Stimulated activated CD4-positive, alpha-beta T cell treated with anti-CD3 and anti-CD28 coated beads, Interleukin-15, amount 100 ng/mL, for 24 hours (primary cell): Measurements from ENCODE around the gene CRLF1.
A peak's percentile ranks its signal among the peaks of the same experiment; 100 is the strongest.

ENCODE experiments used
- DNase-seq: peaks from one replicate; pipeline ENCODE4 v3.0.0-alpha.2; 2020

CRLF1 gene, protein sequence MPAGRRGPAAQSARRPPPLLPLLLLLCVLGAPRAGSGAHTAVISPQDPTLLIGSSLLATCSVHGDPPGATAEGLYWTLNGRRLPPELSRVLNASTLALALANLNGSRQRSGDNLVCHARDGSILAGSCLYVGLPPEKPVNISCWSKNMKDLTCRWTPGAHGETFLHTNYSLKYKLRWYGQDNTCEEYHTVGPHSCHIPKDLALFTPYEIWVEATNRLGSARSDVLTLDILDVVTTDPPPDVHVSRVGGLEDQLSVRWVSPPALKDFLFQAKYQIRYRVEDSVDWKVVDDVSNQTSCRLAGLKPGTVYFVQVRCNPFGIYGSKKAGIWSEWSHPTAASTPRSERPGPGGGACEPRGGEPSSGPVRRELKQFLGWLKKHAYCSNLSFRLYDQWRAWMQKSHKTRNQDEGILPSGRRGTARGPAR

DNA sequence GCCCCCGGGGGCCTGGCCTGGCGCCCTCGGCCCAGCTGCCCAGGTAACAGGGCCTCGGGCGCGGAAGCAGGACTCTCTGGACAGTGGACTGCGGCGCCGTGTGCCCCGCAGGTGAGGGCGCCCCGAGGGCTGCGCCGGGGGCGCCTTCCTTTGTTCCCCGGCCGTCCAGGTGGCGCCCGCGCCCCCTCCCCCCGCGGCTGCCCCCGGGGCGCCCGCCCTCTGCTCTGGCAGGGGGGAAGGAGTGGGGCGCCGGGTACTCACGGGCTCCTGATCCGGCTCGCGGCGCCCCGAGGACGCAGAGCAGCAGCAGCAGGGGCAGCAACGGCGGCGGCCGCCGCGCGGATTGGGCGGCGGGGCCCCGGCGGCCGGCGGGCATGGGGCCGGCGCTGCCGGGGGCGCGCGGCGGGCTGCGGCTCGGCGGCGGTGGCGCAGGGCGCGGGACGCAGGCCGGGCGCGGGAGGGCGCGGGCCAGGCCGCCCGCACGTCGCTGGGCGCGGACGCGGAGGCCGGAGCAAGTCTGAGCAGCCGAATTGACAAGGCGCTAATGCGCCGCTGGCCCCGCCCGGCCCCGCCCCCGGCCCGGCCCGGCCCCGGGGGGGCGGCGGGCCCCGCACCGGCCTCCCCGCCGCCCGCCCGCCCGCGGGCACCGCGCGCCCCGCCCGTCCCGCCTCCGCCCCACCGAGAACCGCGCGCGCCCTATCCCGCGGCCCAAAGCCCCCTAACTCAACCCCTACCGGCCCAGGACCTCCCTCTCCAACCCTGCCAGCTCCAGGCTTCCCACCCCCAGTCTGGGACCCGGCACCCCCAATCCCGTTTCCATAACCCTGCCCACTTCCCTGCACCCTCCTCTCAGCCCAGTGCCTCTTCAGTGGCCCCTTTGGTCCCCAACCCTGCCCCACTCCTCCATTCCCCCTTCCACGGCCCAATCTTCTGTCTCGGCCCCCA lies at the start of gene CRLF1:
Gene CRLF1, minus strand, starts transcription at position 519 of the 945 bp plus-strand sequence. Its CDS starts 143 bp downstream, at position 376.
- no peak for DNase-seq

DNA sequence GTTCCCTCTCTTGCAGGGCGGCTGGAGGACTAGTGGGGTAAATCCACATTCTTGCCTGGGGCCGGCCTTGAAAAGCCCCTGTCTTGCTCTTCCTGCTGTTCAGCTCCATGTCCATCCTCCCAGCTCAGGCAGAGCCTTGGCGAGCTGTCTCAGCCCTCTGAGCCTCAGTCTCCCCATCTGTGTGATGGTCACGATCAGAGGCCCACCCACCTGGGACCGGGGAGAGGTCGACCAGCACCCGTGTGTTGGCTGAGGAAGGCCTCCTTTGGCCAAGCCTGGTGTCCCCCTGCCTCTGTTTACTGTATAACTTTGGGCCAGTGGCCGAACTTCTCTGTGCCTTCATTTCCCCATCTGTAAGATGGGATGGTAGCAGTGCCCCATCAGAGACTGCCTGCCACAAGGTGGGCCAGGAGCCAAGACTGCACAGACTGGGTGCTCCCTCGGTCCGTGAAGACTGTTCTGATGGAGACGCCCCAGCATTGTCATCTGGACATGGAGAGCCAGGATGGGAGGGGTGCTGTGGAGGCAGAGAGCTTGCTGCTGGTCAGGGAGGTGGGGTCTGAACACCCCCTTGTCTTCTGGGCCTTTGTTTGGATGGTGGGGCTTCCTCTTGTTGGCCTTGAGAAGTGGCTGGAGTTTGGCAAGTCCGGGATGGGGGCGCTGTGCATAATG lies 48.7 kb upstream of the CRLF1 start:
- DNase-seq, result no peak

DNA sequence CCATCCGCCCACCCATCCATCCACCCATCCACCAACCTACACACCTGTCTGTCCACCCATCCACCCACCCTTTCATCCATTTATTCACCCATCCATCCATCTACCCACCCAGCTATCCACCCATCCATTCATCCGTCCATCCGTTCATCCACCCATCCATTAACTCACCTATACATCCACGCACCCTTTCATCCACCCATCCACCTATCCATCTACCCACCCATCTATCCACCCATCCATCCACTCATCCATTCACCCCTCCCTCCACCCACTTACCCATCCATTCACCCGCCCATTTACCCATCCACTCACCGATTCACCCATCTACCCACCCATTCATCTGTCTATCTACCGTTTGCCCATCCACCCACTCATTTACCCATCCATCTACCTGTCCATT lies 47.9 kb upstream of the CRLF1 start:
- DNase-seq, result no peak

DNA sequence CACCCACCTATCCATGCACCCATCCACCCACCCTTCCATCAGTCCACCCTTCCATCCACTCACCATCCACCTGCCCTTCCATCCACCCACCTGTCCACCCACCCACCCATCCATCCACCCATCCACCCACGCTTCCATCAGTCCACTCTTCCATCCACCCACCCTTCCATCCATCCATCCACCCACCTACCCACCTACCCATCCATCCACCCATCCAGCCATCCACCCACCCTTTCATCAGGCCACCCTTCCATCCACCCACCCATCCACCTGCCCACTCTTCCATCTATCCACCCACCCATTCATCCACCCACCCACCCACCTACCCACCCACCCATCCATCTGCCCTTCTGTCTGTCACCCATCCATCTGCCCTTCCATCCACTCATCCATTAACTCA lies 47.3 kb upstream of the CRLF1 start:
- DNase-seq, result no peak

DNA sequence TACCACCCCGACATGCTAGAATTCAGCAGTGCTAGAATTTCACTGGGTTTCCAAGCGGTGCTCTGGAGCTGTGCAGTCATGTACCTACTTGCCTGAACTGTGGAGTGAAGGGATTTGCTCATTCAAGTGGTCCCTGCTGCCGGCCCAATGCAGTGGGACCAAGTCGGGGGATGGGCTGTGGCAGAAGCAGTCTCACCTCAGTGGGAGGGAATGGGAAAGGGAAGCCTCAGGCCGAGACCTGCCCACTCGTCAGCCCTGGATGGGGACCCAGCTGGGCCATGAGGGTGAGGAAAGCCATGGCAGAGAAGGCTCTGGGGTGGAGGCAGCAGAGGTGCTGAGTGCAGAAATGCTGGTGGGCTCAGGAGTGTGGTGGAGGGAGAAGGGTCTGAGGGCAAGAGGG lies 45.1 kb upstream of the CRLF1 start:
- DNase-seq, result no peak

DNA sequence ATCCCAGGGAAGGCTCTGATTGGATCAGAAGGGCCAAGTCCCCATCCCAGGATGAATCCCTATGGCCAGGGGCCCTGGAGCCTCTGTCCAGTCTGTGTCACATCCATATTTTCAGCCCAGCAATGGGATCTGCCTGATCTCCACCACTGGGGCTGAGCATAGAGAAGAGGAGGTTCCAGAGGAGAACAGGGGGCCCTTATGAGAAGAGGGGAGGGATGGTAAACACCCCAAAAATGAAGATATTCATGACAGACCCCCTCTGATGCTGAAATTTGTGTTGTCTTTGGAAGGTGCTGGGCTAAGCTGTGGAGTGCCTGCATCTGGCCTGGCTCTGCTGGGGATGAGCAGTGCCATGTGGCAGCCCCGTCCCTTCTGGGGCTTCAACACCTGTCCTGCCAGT lies 44.7 kb upstream of the CRLF1 start:
- DNase-seq, result no peak

DNA sequence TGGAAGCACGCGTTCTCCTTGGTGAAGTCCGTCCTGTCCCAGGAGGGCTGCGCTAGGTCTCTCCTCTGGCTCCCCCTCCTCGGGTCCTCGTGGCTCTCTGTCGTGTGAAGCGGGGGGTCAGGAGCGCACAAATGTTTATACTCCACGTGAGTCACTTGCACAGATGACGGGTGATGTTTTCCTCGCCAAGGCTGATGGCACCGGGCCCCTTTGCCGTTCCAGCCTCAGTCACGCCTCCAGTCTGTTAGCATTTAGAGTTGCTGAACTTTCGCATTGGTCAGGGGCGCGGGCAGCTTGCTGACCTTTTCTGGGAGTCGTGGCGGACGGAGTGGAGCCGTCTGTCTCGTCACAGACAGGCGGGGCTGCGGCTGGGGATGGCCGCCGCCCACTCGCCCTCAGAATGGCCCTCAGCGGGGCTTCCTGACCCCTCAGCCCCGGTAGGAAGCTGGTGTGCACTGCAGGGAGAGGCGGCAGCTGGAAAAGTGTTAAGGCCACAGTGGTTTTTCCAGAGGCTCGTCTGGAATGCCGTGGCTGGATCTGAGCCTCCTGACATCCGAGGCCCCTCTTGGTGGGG lies 44.0 kb upstream of the CRLF1 start:
- no peak for DNase-seq

DNA sequence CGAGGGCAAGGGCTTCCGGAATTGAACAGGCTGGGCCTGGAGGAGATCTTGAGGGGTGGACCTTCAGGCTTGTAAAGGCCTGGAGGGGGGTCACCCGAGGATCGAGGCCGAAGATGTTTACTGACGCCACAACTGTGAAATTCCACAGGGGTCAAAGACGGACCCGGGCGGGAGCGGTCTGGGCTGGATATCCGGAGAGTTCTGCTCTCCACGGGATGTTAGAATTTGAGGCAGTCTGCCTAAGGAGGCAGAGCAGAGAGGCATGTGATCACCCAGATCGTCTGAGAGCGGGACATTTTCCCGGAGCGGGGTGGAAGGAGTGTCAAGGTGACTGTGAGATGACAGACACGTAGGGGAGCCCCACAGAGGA lies 43.4 kb upstream of the CRLF1 start:
- no peak for DNase-seq

DNA sequence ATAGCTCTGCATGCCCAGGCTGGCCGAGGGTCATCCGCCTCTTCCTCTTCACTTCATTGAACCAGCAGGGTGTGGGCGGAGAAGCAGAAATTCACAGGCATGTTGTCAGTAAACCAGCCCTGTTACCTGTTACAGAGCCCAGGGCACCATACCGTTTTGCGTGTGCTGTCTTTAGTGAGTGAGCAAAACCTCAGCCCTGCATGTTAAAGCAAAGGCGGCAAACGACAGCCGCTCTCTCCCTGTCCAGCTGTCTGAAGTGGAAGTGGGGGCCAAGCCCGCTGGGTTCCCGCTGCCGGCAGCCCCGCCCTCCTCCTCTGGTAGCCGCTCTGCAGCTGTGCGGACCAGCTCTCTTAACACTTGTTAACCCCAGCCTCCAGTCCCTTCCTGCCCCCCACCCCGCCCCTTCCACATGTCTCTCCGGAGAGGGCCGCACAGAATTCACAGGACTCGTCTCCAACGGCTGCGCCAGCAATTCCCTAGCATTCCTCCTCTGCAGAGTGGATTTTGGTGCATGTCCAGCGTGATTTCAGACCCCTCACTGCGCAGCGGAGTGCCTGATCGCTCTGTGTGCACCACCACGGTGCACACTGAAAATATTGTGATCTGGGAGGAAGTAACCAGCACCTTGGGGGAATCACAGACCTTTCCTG lies 42.9 kb upstream of the CRLF1 start:
- no peak for DNase-seq

DNA sequence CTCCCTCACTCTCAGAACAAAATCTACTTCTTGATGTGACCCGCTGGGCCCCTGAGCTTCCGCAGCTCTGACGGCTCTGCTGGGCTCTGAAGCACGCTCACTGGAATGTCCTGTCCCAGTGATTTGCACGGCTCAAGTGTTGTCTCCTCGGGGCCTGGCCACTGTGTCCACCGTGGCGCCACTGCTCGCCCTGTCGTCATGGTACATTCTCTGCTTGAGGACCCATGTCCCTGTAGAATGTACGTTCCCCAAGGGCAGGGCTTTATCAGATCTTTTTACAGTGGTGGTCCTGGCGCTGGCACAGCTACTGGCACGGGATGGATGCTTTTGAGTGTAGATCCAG lies 42.3 kb upstream of the CRLF1 start:
- no peak for DNase-seq

DNA sequence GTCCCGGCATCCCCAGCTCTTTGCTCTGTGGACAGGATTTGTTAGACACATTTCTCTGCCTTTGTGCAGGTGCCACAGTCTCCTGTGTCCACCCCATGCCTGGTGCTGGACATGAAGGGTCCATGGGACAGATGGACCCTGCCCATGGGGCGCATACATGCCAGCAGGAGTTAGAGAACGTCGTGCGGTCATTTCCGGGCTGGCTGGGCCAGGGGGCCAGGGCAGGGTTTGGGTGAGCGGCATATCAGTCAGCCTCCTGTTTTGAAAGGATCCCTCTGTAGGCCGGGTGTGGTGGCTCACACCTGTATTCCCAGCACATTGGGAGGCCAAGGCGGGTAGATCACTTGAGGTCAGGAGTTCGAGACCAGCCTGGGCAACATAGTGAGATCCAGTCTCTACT lies 41.2 kb upstream of the CRLF1 start:
- DNase-seq, result no peak

DNA sequence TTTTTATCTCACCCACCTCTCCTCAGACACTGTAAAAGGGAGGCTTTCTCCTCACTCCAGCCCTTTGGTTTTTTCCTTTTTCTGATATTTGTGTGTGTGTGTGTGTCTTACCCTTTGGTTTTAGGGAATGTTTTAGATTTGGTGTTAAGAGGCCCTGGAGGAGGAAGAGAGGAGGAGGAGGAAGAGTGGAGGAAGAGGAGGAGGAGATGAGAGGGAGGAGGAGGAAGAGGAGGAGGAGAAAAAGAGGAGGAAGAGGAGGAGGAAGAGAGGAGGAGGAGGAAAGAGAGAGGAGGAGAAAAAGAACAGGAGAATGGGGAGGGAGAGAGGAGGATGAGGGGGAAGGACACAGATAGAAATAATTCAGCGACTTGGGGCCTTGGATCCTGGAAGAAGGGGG lies 40.8 kb upstream of the CRLF1 start:
- DNase-seq, result no peak

DNA sequence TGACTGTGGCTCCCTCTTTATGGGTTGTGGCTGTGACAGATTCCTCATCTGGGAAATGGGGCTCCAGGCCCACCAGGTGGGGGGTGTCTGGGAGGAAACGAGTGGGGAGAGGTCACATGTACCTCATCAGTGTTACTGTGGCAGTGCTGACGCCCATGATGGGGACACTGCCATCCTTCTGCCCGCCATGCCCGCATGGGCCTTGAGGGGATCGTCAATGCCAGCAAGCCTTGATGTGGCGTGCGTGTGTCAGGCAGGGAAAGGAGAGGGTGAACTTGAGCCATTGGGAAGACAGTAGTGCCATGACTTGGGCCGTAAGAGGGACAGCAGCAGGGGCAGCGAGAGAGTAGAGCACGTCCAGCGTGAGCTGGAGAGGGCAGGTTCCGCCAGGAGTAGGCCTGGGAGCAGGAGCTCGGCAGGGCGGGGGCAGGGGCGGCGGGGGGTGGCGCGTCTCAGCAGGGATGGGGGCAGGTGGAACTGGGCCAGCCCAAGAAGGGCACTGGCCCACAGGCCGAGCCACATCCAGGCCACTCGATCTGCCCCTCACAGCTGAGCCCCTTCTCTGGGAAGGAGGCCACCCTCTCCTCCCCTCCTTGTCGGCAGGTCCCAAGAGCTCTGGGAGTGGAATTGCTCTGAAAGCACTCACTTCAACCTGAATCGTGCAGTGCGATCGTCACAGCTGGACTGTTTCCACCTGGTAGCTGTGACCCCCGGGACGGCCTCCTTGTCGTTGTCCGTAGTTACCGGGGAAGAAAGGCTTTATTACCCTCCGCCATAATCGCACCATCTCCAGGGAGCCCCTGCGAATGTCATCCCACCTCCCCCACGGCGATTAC lies 40.2 kb upstream of the CRLF1 start:
- DNase-seq, result no peak

DNA sequence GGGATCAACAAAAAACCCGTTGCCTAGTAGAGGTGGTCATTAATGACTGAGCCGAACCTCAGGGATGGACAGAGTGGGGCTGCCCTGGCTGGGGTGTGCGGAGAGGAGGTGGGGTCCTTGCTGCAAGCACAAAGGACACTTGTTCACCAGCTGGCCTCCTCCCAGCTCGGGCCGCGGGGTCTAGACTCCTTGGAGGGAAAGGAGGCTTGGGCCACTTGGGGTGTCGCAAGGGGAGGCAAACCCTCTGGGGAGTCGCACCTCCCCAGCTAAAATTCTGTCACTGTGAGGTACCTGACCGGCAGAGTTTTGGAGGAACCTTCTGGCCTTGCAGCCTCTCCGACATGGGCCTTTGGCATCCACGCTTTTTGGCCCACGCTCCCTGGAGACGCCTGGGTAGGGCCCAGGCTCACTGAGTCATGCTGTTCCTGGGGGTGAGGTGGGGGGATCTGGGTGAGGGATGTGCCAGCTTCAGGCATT lies 38.5 kb upstream of the CRLF1 start:
- DNase-seq, result no peak

DNA sequence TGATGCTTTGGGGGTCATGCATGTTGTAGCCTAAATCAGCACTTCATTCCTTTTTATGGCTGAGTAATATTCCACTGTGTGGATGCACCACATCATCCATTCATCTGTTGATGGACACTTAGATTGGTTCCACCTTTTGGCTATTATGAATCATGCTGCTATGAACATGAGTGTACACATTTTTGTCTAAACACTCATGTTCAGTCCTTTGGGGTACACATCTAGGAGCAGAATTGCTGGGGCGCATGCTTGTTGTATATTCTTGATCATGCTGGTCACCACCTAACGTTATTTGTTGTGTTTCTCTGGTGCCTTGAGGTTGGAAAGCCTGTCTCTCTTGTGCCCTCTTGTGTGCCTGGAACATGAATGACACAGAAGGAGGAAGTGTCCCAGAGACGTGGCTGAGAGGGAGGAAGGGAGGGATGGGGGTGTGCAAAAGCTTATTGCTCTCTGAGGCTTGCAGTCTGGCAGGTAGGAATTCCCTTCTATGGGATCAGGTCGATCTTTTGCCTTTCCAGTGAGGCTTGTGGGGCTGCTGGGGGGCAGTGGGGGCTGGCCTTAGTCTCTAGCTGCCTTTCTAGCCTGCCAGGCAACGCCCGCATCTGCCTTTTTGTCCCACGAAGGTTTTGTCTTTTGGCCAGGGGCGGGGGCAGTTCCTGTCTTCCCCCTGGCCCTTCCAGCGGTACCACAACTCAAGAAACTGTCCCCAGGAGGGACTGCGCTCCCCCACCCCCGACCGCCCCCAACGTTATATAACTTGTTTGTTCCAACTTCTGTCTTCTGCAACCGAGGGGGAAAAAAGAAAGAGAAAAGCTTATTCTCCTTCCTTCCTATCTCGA lies 37.8 kb upstream of the CRLF1 start:
- no peak for DNase-seq

DNA sequence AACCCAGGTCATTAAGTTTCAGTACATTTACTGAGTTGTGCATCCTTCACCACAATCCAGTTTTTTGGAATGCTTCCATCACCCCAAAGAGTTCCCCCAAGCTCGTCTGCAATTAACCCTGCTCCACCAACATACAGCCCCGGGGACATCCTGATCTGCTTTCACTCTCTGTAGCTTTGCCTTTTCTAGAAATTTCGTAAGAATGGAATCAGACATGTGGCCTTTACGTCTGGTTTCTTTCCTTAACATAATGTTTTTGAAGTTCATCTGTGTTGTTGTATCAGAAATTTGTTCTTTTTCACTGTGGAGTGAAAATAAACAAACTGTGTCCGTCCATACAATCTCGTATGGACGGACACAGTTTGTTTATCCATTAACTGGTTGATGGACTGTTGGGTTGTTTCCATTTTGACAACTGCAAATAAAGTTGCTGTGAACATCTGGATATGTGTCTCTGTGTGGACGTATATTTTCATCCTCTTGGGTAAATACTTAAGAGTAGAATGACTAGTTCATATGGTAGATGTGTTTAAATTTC lies 33.2 kb upstream of the CRLF1 start:
- DNase-seq, result no peak

DNA sequence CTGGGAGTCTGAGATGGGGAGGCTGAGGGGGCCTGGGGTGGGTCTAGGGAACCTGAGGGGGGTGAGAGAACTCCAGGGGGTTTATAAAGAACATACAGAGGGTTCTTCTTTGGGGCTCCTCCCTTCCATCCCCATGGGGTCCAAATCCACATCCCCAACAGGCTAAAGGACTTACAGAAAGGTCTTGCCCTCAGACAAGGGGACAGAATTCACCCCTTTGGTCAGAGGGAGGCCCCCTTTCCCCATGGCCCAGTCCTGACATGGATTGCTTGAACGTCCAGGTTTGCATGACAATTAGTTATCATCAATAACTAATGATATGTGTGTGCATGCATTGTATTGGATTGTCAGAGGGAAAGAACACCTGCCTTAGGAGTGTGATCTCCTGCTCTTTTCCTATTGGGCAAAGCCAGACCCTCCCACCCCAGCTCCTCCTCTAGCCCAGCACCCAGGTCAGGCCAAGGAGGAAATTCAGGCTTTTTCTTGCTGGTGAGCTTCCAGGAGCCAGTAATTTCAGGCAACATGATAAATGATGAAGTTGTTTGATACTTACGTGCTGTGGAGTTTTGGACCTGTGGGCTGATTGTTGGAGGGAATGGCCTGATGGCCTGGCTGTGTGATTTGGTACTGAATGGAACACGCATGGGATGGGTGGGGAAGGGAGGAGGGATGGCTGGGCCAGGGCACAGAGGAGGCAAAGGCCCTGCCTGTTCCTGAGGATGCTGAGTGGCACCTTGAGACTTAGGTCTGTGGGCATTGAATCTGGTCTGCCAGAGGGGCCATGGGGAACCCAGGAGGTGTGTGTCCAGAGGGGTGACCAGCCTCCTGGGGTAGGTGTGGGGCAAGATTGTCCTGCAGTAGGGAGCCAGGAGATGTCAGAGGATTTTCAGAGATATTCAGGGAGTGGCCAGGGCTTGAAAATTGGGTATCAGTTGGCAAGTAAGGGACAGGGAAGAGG lies 31.4 kb upstream of the CRLF1 start:
- peak; percentile 18 for DNase-seq

DNA sequence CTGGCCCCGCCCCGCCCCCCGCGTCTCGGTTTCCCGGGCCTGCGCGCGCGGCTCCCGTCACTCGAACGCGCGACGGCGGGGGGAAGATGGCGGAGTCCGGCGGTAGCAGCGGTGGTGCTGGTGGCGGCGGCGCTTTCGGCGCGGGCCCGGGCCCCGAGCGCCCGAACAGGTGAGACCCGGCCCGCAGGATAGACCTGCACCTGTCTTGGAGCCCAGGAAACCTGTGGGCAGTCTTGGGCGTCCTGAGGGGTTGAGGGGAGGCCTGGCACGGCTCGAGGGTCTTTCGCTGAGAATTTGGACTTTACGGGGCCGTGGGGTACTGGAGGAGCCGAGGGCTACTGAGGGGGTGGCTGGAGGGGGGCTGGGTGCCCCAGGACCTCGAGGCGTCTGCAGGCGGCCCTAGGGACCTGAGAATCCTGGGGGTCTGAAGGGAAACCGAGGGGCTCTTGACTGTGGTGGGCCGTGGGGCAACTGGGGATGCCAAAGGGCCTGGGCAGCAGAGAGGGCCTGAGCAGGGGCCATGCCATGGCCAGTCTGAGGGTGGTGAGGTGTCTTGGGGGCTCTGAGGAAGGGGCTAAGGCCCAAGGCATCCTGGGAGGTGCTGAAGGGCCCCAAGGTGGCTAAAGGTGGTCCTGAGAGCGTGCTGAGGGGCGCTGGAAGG lies 30.5 kb upstream of the CRLF1 start, which contains the start of gene KLHL26:
Gene KLHL26, plus strand, starts transcription at position 60 of the 661 bp plus-strand sequence. Its CDS starts 27 bp downstream, at position 87.
- DNase-seq, result no peak
